NCI-H2227 (cell line): ENCODE data around the gene ZC3H8.

Source experiments
- DNase-seq: peaks from one replicate; lab custom pipeline; 2025; ENCODE audit not compliant: unreplicated experiment; lab: John Stamatoyannopoulos, UW

ZC3H8 gene

DNA sequence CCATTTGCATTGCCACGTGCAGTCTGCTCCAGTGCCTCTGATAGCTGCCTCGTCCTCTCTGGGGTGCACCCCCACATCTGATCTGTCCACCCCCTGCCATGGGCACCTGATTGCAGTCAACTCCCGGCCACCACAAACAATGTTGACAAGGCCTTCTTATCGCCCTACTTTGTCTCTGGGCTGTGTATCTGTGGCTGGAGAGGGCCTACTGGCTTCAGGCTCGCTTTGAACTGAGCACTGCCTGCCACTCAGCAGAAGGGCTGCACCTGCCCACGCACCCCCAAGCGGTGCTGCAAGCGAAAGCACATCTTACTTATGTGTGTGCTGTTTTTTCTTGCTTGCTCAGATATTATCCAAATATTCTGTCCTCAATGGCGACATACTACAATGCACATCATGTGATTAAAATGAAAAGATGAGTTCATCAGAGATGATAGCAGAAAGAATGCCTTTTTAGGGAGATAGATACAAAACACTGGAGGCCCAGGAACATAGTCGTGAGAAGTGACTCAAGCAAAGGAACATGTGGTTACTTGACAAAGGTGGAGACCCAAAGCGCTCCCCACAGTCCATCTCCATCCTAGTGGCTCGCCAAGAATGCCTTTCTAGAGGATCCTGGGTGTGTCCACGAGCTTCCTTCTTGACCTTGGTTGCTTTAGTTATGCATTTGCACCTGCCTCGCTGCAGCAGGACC lies 87.9 kb downstream of the ZC3H8 start:
- no peak for DNase-seq

DNA sequence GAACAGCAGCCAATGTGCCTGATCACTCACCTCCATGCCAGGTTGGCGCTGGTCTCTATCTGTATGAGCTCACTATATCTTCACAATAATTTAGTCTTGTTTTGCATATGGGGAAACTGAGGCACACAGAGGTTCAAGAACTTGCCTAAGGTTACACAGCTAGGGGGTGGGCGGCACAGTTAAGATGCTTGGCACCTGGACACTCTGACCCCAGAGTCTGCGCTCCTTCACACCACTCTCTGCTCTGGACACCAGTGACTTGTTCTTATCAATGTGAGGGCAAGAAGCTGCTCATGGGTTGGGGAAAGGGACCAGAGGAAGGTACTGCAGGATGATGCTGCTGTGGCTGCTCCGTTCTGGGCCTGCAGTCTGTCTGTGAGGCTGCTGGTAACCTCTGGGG lies 89.5 kb downstream of the ZC3H8 start:
- no peak for DNase-seq

DNA sequence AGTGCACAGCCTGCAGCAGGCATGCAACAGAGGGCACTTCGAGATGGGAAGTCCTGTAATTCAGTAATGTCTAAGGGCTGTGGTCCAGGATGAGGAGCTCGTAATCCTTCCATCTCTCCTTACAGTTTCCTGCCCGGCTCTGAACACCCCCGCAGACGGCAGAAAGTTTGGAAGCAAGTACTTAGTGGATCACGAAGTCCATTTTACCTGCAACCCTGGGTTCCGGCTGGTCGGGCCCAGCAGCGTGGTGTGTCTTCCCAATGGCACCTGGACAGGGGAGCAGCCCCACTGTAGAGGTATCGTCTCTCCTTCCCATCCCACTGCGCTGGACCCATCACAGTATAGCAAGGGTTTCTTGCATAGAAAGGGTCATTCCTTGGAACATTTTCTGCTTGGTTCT lies 90.0 kb downstream of the ZC3H8 start:
- no peak for DNase-seq

DNA sequence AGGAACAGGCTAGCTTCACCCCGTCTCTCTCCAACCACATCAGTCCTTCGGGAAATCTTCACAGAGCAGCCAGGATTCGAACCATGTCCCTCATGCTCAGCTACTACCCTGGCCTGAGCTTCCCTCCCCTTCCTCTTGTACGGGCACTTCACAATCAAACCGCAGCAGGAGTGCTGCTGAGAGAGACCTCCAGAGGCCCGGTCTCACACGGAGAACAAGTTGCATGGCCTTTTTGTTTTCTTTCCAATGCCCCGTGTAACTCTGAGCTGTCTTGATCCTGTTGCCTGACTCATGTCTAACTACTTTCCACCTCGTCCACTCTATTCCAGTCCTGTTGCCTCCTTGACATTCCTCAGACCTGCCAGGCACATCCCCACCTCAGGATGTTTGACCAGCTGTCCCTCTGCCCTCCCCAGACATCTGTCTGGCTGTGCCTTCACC lies 91.3 kb downstream of the ZC3H8 start:
- DNase-seq: no peak

DNA sequence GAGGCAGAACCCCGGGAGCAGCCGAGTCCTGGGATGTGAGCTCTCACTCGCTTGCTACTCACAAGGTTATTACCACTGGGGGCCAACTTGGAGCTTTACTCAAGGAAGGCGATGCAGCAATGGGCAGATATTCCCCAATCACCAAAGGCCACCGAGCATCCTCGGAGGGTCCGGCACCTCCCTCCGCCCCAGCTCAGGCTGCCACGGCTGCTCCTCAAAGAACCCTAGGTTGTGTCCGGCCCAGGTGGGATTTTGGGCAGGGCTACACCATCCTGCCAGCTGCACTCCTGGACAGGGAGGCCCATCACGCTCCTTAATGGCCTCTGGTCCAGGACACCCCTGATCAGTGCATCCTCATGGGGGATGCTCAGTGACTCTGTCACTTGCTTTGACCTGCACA lies 91.9 kb downstream of the ZC3H8 start:
- DNase-seq: no peak

DNA sequence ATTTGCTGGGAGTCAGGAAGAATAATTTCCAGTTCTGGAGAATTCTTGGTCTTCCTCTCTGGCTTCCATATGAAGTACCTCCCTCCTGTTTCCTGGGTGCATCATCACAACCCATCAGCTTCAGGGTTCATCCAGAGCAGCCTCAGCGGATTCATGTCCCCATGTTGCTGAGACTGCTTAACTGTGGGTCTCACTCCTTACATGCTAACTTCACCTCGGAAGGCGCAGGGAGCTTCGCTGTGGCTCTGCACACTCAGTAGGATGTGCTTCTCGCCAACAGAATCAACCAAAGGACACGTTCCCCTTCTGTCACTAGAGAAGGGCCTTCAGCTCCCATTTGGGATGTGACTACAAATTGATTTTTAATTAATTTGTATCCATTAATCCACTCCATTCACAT lies 92.5 kb downstream of the ZC3H8 start:
- DNase-seq: no peak
